HCT116 (cell line): Measurements from ENCODE around the gene UPB1. TPM values are rescaled to one million over a fixed set of nuclear protein-coding genes. Genes with fewer than 3 reads are reported as not detected.

Source experiments
- ATAC-seq: fragments of 200-7000 bp; cut with Tn5 transposase; 2 replicates; pipeline ENCODE4 v1.9.1; 2020; ENCODE audit warnings: mild to moderate bottlenecking, moderate library complexity
- BruUV-seq: library from RNA; stranded (reverse); fragments of 400-500 nt; replicated peaks from 2 replicates; lab custom pipeline; 2021; lab: Mats Ljungman, UMichigan
- CTCF ChIA-PET: fragments of 300-600 bp; sonication (Branson Sonifier 250); formaldehyde crosslinking; loops from one replicate; lab custom pipeline; 2021; ENCODE audit warnings: antibody characterized with exemption; lab: Charles Lee
- POLR2A ChIA-PET: fragments of 300-600, 350-600 bp; sonication (Branson Sonifier 250); formaldehyde crosslinking; loops from one replicate; lab custom pipeline; 2021; ENCODE audit warnings: antibody characterized with exemption; lab: Charles Lee
- RAD21 ChIA-PET, 2 experiments: fragments of 300-600 bp; sonication (Branson Sonifier 250); formaldehyde crosslinking; loops; one replicate each; lab custom pipeline; 2023; ENCODE audit warnings: low total read pairs in 2 of 2; ENCODE audit not compliant: uncharacterized antibody in 2 of 2, unreplicated experiment in 2 of 2, low non-redundant PET in 1 of 2; lab: Charles Lee
- DNase-seq: peaks from one replicate; pipeline ENCODE4 v3.0.0-alpha.2; 2010; ENCODE audit warnings: low read depth, low spot score
- H2AFZ ChIP-seq: fragments of 200-600 bp; shearing (Covaris generic), sonication (generic); 2 replicates; pipeline ENCODE4 v1.6.1; 2017; ENCODE audit warnings: low read depth, mixed run types, mixed read lengths, antibody characterized with exemption, low read length; ENCODE audit not compliant: poor library complexity, severe bottlenecking
- H3K27ac ChIP-seq: 2 replicates; pipeline ENCODE4 v1.5.1; 2012; ENCODE audit warnings: low read depth, low read length
- H3K27me3 ChIP-seq: fragments of 200-600 bp; sonication (generic); 2 replicates; pipeline ENCODE4 v1.6.1; 2016; ENCODE audit warnings: mixed run types, low read length, mixed read lengths; ENCODE audit not compliant: insufficient read depth
- H3K36me3 ChIP-seq, 2 experiments: fragments of 200-500 bp in 1 of 2; fragments of 200-600 bp in 1 of 2; sonication (Bioruptor generic) in 1 of 2; sonication (generic) in 1 of 2; 2 replicates each; pipeline versions ENCODE4 v1.5.1 to v1.6.1; 2014 to 2016; ENCODE audit warnings: low read length in 2 of 2, inconsistent platforms in 1 of 2, mixed read lengths in 1 of 2, mixed run types in 1 of 2; ENCODE audit not compliant: insufficient read depth in 2 of 2, control insufficient read depth in 1 of 2
- H3K4me1 ChIP-seq, 2 experiments: fragments of 200-600 bp in 1 of 2; sonication (generic) in 1 of 2; 2 replicates each; pipeline versions ENCODE4 v1.5.1 to v1.6.1; 2012 to 2017; ENCODE audit warnings: low read length in 2 of 2, inconsistent platforms in 1 of 2, mild to moderate bottlenecking in 1 of 2, mixed read lengths in 1 of 2, mixed run types in 1 of 2, moderate library complexity in 1 of 2; ENCODE audit not compliant: insufficient read depth in 2 of 2, control insufficient read depth in 1 of 2
- H3K4me2 ChIP-seq: fragments of 200-600 bp; sonication (generic); 2 replicates; pipeline ENCODE4 v1.6.1; 2017; ENCODE audit warnings: mixed run types, low read length, mixed read lengths
- H3K4me3 ChIP-seq, 2 experiments: fragments of 200-600 bp in 1 of 2; sonication (generic) in 1 of 2; replicated peaks in 1 of 2; 2 replicates each; pipeline ENCODE4 v1.5.1; 2011 to 2016; ENCODE audit warnings: low read length in 2 of 2, control low read depth in 1 of 2, low read depth in 1 of 2, mild to moderate bottlenecking in 1 of 2, mixed read lengths in 1 of 2, mixed run types in 1 of 2
- H3K79me2 ChIP-seq: fragments of 200-600 bp; sonication (generic); 2 replicates; pipeline ENCODE4 v1.6.1; 2017; ENCODE audit warnings: mild to moderate bottlenecking, mixed run types, low read length, moderate library complexity, mixed read lengths; ENCODE audit not compliant: insufficient read depth
- H3K9ac ChIP-seq: fragments of 200-600 bp; sonication (generic); 2 replicates; pipeline ENCODE4 v1.6.1; 2016; ENCODE audit warnings: low read length, mixed read lengths
- H3K9me2 ChIP-seq: fragments of 200-600 bp; sonication (generic), shearing (Covaris generic); 2 replicates; pipeline ENCODE4 v1.6.1; 2017; ENCODE audit warnings: mixed run types, mild to moderate bottlenecking, moderate library complexity; ENCODE audit not compliant: insufficient read depth
- H3K9me3 ChIP-seq, 2 experiments: fragments of 200-500 bp in 1 of 2; fragments of 200-600 bp in 1 of 2; sonication (Bioruptor generic) in 1 of 2; sonication (generic) in 1 of 2; 2 replicates each; pipeline ENCODE4 v1.6.1; 2014 to 2017; ENCODE audit warnings: low read length in 2 of 2, mixed read lengths in 2 of 2, inconsistent platforms in 1 of 2, low read depth in 1 of 2, mild to moderate bottlenecking in 1 of 2, mixed run types in 1 of 2, moderate library complexity in 1 of 2; ENCODE audit not compliant: control insufficient read depth in 1 of 2, insufficient read depth in 1 of 2
- H4K20me1 ChIP-seq: fragments of 200-600 bp; sonication (generic), shearing (Covaris generic); 2 replicates; pipeline ENCODE4 v1.6.1; 2017; ENCODE audit warnings: mixed run types, mild to moderate bottlenecking, moderate library complexity; ENCODE audit not compliant: insufficient read depth
- CBX3 ChIP-seq: IDR thresholded peaks from 2 replicates; pipeline ENCODE4 v1.6.1; 2012; ENCODE audit warnings: low read depth
- CEBPB ChIP-seq: IDR thresholded peaks from 2 replicates; pipeline ENCODE4 v1.6.1; 2012; ENCODE audit warnings: low read depth
- EGR1 ChIP-seq: IDR thresholded peaks from 2 replicates; pipeline ENCODE4 v1.6.1; 2012; ENCODE audit warnings: low read depth
- ELF1 ChIP-seq: IDR thresholded peaks from 2 replicates; pipeline ENCODE4 v1.6.1; 2012; ENCODE audit warnings: low read depth, borderline replicate concordance
- EZH2 ChIP-seq: fragments of 200-600 bp; sonication (generic); IDR thresholded peaks from 2 replicates; pipeline ENCODE4 v1.6.1; 2017; ENCODE audit warnings: antibody characterized with exemption, mixed run types
- EZH2phosphoT487 ChIP-seq: fragments of 200-600 bp; IDR thresholded peaks from 2 replicates; pipeline ENCODE4 v1.6.1; 2018; ENCODE audit warnings: antibody characterized with exemption, borderline replicate concordance
- FOSL1 ChIP-seq: IDR thresholded peaks from 2 replicates; pipeline ENCODE4 v1.6.1; 2012; ENCODE audit warnings: low read depth
- JUND ChIP-seq: IDR thresholded peaks from 2 replicates; pipeline ENCODE4 v1.6.1; 2012
- RAD21 ChIP-seq: IDR thresholded peaks from 2 replicates; pipeline ENCODE4 v1.6.1; 2012; ENCODE audit warnings: low read depth, mild to moderate bottlenecking
- SIN3A ChIP-seq: IDR thresholded peaks from 2 replicates; pipeline ENCODE4 v1.6.1; 2012; ENCODE audit warnings: low read depth
- SRF ChIP-seq: IDR thresholded peaks from 2 replicates; pipeline ENCODE4 v1.6.1; 2012; ENCODE audit warnings: low read depth
- TCF7L2 ChIP-seq: IDR thresholded peaks from 2 replicates; pipeline ENCODE4 v1.7.0; 2011; ENCODE audit warnings: borderline replicate concordance, inconsistent platforms; ENCODE audit not compliant: insufficient read depth, insufficient read length; ENCODE audit errors: extremely low read depth
- YY1 ChIP-seq: IDR thresholded peaks from 2 replicates; pipeline ENCODE4 v1.6.1; 2011; ENCODE audit warnings: low read length, low read depth, moderate library complexity, mild to moderate bottlenecking; ENCODE audit not compliant: insufficient replicate concordance; ENCODE audit errors: extremely low read depth
- ZFX ChIP-seq: fragments of 450-650 bp; IDR thresholded peaks from 2 replicates; pipeline ENCODE4 v1.6.1; 2017
- ZNF274 ChIP-seq: fragments of 200-500 bp; sonication (Bioruptor generic); IDR thresholded peaks from 2 replicates; pipeline ENCODE4 v1.6.1; 2014; ENCODE audit warnings: mild to moderate bottlenecking, low read depth, low read length, inconsistent platforms
- intact Hi-C: fragments of 100-400 bp; cut with micrococcal nuclease; formaldehyde crosslinking; loops from 2 replicates; pipeline ENCODE4 v1.10.0; 2022
- total RNA-seq: library from RNA; stranded (reverse); gene quantifications from one replicate; pipeline ENCODE4 v1.2.1, GENCODE V29; 2021; ENCODE audit not compliant: unreplicated experiment
- TF ChIP-seq, protein P1 (sequence below): IDR thresholded peaks from 2 replicates; pipeline ENCODE4 v1.6.1; 2012
- TF ChIP-seq, protein P2 (sequence below): IDR thresholded peaks from 2 replicates; pipeline ENCODE4 v1.6.1; 2011; ENCODE audit warnings: mild to moderate bottlenecking, low read length, moderate library complexity; ENCODE audit not compliant: insufficient replicate concordance; ENCODE audit errors: extremely low read depth
- TF ChIP-seq, protein P3 (sequence below): IDR thresholded peaks from 2 replicates; pipeline ENCODE4 v1.6.1; 2012

UPB1 gene
- total RNA-seq, 1 experiment from 2014 or later, result 0.27 TPM

DNA sequence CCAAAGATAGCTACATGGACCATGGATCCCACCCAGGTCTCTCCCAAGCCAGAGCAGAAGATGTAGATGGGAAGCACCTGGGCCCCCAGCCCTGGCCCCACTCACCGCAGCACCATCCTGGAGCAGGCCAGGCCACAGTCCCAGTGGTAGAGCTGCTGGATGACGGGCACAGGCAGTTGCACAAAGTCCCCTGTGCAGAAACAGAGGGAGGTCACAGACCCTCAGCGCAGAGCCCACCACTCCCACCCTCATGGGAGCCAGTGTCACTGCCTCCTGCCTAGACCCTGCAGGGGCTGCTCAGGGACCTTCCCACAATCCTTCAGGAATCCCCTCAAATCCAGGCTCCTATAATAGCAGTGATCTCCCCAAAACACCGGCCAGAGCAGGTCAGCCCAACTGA, 53.7 kb downstream of the UPB1 start:
- CTCF ChIA-PET, result interaction anchor here (1.3 kb wide), 1 partner anchor 23 kb away, joined by 3 read pairs; no protein-coding TSS in a partner anchor
- H3K4me1 ChIP-seq, result peaks cover 4 to 8% of the 10 kb centered on the region in 2 experiments; a peak in 3 of 4 replicates
- POLR2A ChIA-PET, result no interaction called here
- H3K4me3 ChIP-seq, result no peak overlapping the region
- no peaks in the 10 kb centered on the region for H4K20me1 ChIP-seq
- no peak for TF ChIP-seq TCF7L2
- no peak for TF ChIP-seq YY1
- no peak for TF ChIP-seq ZNF274
- TF ChIP-seq FOSL1, result no peak
- no peak for TF ChIP-seq RAD21
- no peaks in the 10 kb centered on the region for H3K27me3 ChIP-seq
- peaks cover 24% of the 10 kb centered on the region for H3K79me2 ChIP-seq
- no peak overlapping the region for H2AFZ ChIP-seq
- RAD21 ChIA-PET, result no interaction called here
- no peak overlapping the region for H3K4me2 ChIP-seq
- no peak for ATAC-seq
- no peak for DNase-seq
- H3K27ac ChIP-seq, result no peak overlapping the region
- H3K9me2 ChIP-seq, result no peaks in the 10 kb centered on the region
- no peaks in the 10 kb centered on the region for H3K9me3 ChIP-seq
- BruUV-seq, result no TSS peak
- intact Hi-C loops, result no loop called here
- H3K9ac ChIP-seq, result no peak overlapping the region
- peaks cover 0 to 10% of the 10 kb centered on the region in 2 experiments; a peak in 2 of 4 replicates for H3K36me3 ChIP-seq

DNA sequence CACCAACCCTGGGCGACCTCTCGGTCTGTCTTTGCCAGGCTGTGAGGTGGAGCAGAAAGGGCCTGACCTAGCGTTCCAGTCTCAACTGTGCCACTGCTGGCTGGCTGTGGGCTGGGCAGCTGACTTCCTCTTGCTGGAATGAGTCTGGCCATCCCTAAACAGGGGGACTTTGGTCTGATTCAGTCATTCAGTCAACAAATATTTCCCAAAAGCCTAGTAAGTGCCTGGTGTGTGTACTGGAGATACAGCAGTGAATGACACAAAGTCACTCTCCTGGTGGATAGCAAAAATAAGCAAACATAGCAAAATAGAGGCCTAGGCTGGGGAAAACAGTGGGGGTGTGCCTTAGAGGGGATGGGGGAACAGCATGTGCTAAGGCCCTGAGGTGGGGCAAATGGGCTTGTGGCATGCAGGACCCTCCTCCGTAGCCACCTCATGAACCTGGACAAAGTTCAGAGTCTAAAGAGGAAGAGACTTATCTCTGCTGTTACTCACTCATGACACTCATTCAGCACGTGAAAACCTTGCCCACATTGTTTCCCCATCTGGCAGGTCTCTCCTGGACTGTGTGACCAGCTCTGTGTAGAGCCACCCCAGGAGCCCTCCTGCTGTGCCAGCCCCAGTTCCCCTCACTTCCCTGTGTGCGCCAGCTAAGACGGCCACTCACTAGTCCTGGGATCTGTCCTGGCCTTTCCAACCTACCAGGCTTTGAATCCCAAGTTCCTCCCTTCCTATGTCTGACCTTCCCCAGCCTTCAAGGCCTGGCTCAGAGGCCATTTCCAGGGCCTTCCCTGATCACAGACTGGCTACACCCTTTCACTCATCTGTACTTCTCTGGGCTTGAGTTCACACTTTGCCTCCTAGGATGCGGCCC, 55.1 kb downstream of the UPB1 start:
- CTCF ChIA-PET, result no interaction called here
- H3K27me3 ChIP-seq, result no peaks in the 10 kb centered on the region
- H3K9ac ChIP-seq, result no peak overlapping the region
- ATAC-seq, result no peak
- POLR2A ChIA-PET, result no interaction called here
- H3K9me2 ChIP-seq, result no peaks in the 10 kb centered on the region
- peaks cover 6 to 13% of the 10 kb centered on the region in 2 experiments; a peak in 3 of 4 replicates for H3K4me1 ChIP-seq
- no TSS peak for BruUV-seq
- no peak for DNase-seq
- intact Hi-C loops, result no loop called here
- H4K20me1 ChIP-seq, result no peaks in the 10 kb centered on the region
- RAD21 ChIA-PET, result no interaction called here
- no peak overlapping the region for H3K27ac ChIP-seq
- H3K9me3 ChIP-seq, result no peaks in the 10 kb centered on the region
- no peak overlapping the region for H3K4me3 ChIP-seq
- peaks cover 0 to 10% of the 10 kb centered on the region in 2 experiments; a peak in 2 of 4 replicates for H3K36me3 ChIP-seq
- H3K4me2 ChIP-seq, result no peak overlapping the region
- H3K79me2 ChIP-seq, result peaks cover 35% of the 10 kb centered on the region
- no peak overlapping the region for H2AFZ ChIP-seq
- TF ChIP-seq EZH2phosphoT487, result no peak
- TF ChIP-seq, protein P1, sequence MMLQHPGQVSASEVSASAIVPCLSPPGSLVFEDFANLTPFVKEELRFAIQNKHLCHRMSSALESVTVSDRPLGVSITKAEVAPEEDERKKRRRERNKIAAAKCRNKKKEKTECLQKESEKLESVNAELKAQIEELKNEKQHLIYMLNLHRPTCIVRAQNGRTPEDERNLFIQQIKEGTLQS, result no peak
- no peak for TF ChIP-seq ZNF274
- TF ChIP-seq JUND, result no peak
- TF ChIP-seq ELF1, result no peak
- no peak for TF ChIP-seq ZFX
- TF ChIP-seq EZH2, result no peak
- TF ChIP-seq CBX3, result no peak
- TF ChIP-seq SIN3A, result no peak
- TF ChIP-seq TCF7L2, result no peak
- TF ChIP-seq, protein P2, sequence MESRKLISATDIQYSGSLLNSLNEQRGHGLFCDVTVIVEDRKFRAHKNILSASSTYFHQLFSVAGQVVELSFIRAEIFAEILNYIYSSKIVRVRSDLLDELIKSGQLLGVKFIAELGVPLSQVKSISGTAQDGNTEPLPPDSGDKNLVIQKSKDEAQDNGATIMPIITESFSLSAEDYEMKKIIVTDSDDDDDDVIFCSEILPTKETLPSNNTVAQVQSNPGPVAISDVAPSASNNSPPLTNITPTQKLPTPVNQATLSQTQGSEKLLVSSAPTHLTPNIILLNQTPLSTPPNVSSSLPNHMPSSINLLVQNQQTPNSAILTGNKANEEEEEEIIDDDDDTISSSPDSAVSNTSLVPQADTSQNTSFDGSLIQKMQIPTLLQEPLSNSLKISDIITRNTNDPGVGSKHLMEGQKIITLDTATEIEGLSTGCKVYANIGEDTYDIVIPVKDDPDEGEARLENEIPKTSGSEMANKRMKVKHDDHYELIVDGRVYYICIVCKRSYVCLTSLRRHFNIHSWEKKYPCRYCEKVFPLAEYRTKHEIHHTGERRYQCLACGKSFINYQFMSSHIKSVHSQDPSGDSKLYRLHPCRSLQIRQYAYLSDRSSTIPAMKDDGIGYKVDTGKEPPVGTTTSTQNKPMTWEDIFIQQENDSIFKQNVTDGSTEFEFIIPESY, result no peak
- no peak for TF ChIP-seq RAD21
- TF ChIP-seq, protein P3, sequence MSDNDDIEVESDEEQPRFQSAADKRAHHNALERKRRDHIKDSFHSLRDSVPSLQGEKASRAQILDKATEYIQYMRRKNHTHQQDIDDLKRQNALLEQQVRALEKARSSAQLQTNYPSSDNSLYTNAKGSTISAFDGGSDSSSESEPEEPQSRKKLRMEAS, result no peak
- no peak for TF ChIP-seq EGR1
- TF ChIP-seq CEBPB, result no peak
- TF ChIP-seq SRF, result no peak
